H9 (cell line): ENCODE data around the gene ZFAND3. TPM values are rescaled to one million over a fixed set of nuclear protein-coding genes. Genes with fewer than 3 reads are reported as not detected.

Source experiments
- DNase-seq: peaks from one replicate; pipeline ENCODE4 v3.0.0-alpha.2; 2017
- H2AFZ ChIP-seq: one replicate; pipeline ENCODE4 v1.6.1; 2013; ENCODE audit warnings: mild to moderate bottlenecking, low read length, control low read depth, moderate library complexity
- H2AK5ac ChIP-seq: 2 replicates; pipeline ENCODE4 v1.6.1; 2013; ENCODE audit warnings: low read length, control low read depth, mixed read lengths; ENCODE audit not compliant: insufficient read length
- H2BK120ac ChIP-seq: one replicate; pipeline ENCODE4 v1.6.1; 2013; ENCODE audit warnings: low read depth, mild to moderate bottlenecking, low read length, control low read depth, inconsistent platforms; ENCODE audit not compliant: poor library complexity, severe bottlenecking
- H2BK12ac ChIP-seq: 2 replicates; pipeline ENCODE4 v1.6.1; 2013; ENCODE audit warnings: low read length, control low read depth, mixed read lengths, low read depth; ENCODE audit not compliant: insufficient read length
- H2BK15ac ChIP-seq: 2 replicates; pipeline ENCODE4 v1.6.1; 2013; ENCODE audit warnings: low read depth, low read length, control low read depth
- H2BK20ac ChIP-seq: one replicate; pipeline ENCODE4 v1.6.1; 2013; ENCODE audit warnings: low read depth, mild to moderate bottlenecking, low read length, control low read depth, inconsistent platforms; ENCODE audit not compliant: poor library complexity, severe bottlenecking
- H2BK5ac ChIP-seq: 2 replicates; pipeline ENCODE4 v1.6.1; 2013; ENCODE audit warnings: low read length, control low read depth, mixed read lengths; ENCODE audit not compliant: insufficient read length
- H3K14ac ChIP-seq: 2 replicates; pipeline ENCODE4 v1.6.1; 2013; ENCODE audit warnings: low read length, control low read depth; ENCODE audit not compliant: insufficient read depth
- H3K18ac ChIP-seq: 2 replicates; pipeline ENCODE4 v1.6.1; 2013; ENCODE audit warnings: low read depth, mild to moderate bottlenecking, mixed read lengths, low read length, control low read depth; ENCODE audit not compliant: insufficient read length
- H3K23ac ChIP-seq: 2 replicates; pipeline ENCODE4 v1.6.1; 2013; ENCODE audit warnings: low read length, control low read depth, mixed read lengths, low read depth; ENCODE audit not compliant: insufficient read length
- H3K23me2 ChIP-seq: 2 replicates; pipeline ENCODE4 v1.6.1; 2013; ENCODE audit warnings: low read depth, mild to moderate bottlenecking, mixed read lengths, low read length, control low read depth; ENCODE audit not compliant: insufficient read length, poor library complexity, severe bottlenecking
- H3K27ac ChIP-seq: 2 replicates; pipeline ENCODE4 v1.5.1; 2013; ENCODE audit warnings: low read length, control low read depth, mixed read lengths, low read depth; ENCODE audit not compliant: insufficient read length
- H3K27me3 ChIP-seq: 2 replicates; pipeline ENCODE4 v1.6.1; 2013; ENCODE audit warnings: low read length, control low read depth, inconsistent platforms; ENCODE audit not compliant: insufficient read depth
- H3K4ac ChIP-seq: 2 replicates; pipeline ENCODE4 v1.6.1; 2013; ENCODE audit warnings: low read depth, mild to moderate bottlenecking, control low read depth, inconsistent platforms, low read length, moderate library complexity
- H3K4me1 ChIP-seq: 2 replicates; pipeline ENCODE4 v1.6.1; 2013; ENCODE audit warnings: low read length, control low read depth, inconsistent platforms; ENCODE audit not compliant: insufficient read depth
- H3K4me2 ChIP-seq: 2 replicates; pipeline ENCODE4 v1.6.1; 2013; ENCODE audit warnings: low read length, control low read depth, mixed read lengths; ENCODE audit not compliant: insufficient read length, insufficient read depth
- H3K56ac ChIP-seq: 2 replicates; pipeline ENCODE4 v1.6.1; 2013; ENCODE audit warnings: low read depth, mild to moderate bottlenecking, mixed read lengths, low read length, control low read depth; ENCODE audit not compliant: insufficient read length
- H3K79me1 ChIP-seq: 2 replicates; pipeline ENCODE4 v1.6.1; 2013; ENCODE audit warnings: low read depth, mild to moderate bottlenecking, moderate library complexity, low read length, control low read depth, inconsistent platforms; ENCODE audit not compliant: insufficient read depth, poor library complexity, severe bottlenecking
- H3K79me2 ChIP-seq: 2 replicates; pipeline ENCODE4 v1.6.1; 2013; ENCODE audit warnings: low read length, control low read depth, inconsistent platforms; ENCODE audit not compliant: insufficient read depth
- H3K9ac ChIP-seq: 2 replicates; pipeline ENCODE4 v1.6.1; 2013; ENCODE audit warnings: low read length, control low read depth, mixed read lengths; ENCODE audit not compliant: insufficient read length; ENCODE audit errors: extremely low read depth
- H3K9me3 ChIP-seq: one replicate; pipeline ENCODE4 v1.6.1; 2013; ENCODE audit warnings: low read depth, low read length, inconsistent platforms; ENCODE audit not compliant: control insufficient read depth
- H3T11ph ChIP-seq: one replicate; pipeline ENCODE4 v1.6.1; 2013; ENCODE audit warnings: mild to moderate bottlenecking, low read length, control low read depth, inconsistent platforms
- H4K20me1 ChIP-seq: one replicate; pipeline ENCODE4 v1.6.1; 2013; ENCODE audit not compliant: control insufficient read depth, insufficient read length, insufficient read depth
- H4K5ac ChIP-seq: 2 replicates; pipeline ENCODE4 v1.6.1; 2013; ENCODE audit warnings: low read depth, mild to moderate bottlenecking, mixed read lengths, low read length, control low read depth; ENCODE audit not compliant: insufficient read length
- H4K8ac ChIP-seq: replicated peaks from 2 replicates; pipeline ENCODE4 v1.6.1; 2013; ENCODE audit warnings: low read length, control low read depth, mixed read lengths, low read depth; ENCODE audit not compliant: insufficient read length
- H4K91ac ChIP-seq: 2 replicates; pipeline ENCODE4 v1.6.1; 2013; ENCODE audit warnings: low read depth, mild to moderate bottlenecking, moderate library complexity, mixed read lengths, low read length, control low read depth; ENCODE audit not compliant: insufficient read length
- H3K27ac Mint-ChIP-seq, 3 experiments: 2 replicates in 2 of 3; 3 replicates in 1 of 3; pipeline ENCODE4 v1.8.0; 2020 to 2021; ENCODE audit warnings: mixed read lengths in 3 of 3, mild to moderate bottlenecking in 1 of 3, moderate library complexity in 1 of 3
- H3K27me3 Mint-ChIP-seq: 2 replicates; pipeline ENCODE4 v1.8.0; 2021; ENCODE audit warnings: low read depth, mild to moderate bottlenecking, moderate library complexity, mixed read lengths
- H3K36me3 Mint-ChIP-seq, 3 experiments: 2 replicates in 2 of 3; 3 replicates in 1 of 3; pipeline ENCODE4 v1.8.0; 2020 to 2021; ENCODE audit warnings: low read depth in 3 of 3, mixed read lengths in 3 of 3; ENCODE audit not compliant: insufficient read depth in 1 of 3
- H3K4me1 Mint-ChIP-seq, 2 experiments: 2 replicates each; pipeline ENCODE4 v1.8.0; 2020; ENCODE audit warnings: mixed read lengths in 2 of 2
- H3K4me3 Mint-ChIP-seq, 2 experiments: 2 replicates in 1 of 2; 3 replicates in 1 of 2; pipeline ENCODE4 v1.8.0; 2020 to 2021; ENCODE audit warnings: mild to moderate bottlenecking in 2 of 2, mixed read lengths in 2 of 2, moderate library complexity in 1 of 2
- H3K9me3 Mint-ChIP-seq, 2 experiments: 2 replicates in 1 of 2; 3 replicates in 1 of 2; pipeline ENCODE4 v1.8.0; 2020; ENCODE audit warnings: mild to moderate bottlenecking in 2 of 2, mixed read lengths in 2 of 2, moderate library complexity in 1 of 2
- WGBS: extraction: QIAGEN DNeasy Blood & Tissue Kit; methylation state at CpG from one replicate; pipeline ENCODE4 v1.1.7; 2013; ENCODE audit warnings: missing lambda C conversion rate, low lambda C conversion rate, mixed read lengths; ENCODE audit not compliant: insufficient read length; ENCODE audit errors: extremely low coverage; 5-methylcytosine and 5-hydroxymethylcytosine counted together
- total RNA-seq: library from RNA; stranded (reverse); gene quantifications from 2 replicates; pipeline ENCODE4 v1.2.1, GENCODE V29; 2021
- TF ChIP-seq, protein P1 (sequence below): fragments of 200-600 bp; sonication (generic); conservative IDR thresholded peaks from 3 replicates; pipeline ENCODE4 v1.8.0; 2021; ENCODE audit warnings: antibody characterized with exemption, mild to moderate bottlenecking

ZFAND3 gene
- total RNA-seq, 1 experiment from 2014 or later: 57.7 TPM

DNA sequence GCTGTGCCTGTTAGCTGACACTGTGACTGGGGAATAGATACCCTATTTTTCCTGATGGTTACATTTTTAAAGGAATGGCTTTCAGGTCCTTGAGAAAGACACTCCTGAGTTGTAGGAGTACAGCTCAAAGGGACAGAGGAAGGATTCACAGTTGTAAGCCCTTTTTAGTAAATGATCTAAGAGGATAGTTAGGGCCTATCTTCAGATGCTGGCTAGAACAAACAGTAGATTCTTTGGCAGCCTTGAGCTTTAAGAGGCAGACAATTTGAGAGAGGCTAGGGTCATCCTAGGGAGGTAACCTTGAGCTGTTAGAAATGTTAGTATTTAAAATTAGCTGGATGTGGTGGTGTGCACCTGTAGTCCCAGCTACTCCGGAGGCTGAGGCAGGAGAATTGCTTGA, 111.5 kb downstream of the ZFAND3 start:
- Histone ChIP-seq H2BK20ac (no peak overlapping the region), H3K4ac (no peak overlapping the region), H3K4me2 (no peak overlapping the region), H2BK5ac (no peak overlapping the region), H3K79me2 (no peaks in the 10 kb centered on the region), H3K9ac (no peak overlapping the region), H4K91ac (no peak overlapping the region), H4K8ac (no peak overlapping the region), H3K27ac (no peak overlapping the region), H3K4me1 (peaks cover 10% of the 10 kb centered on the region), H3K56ac (no peak overlapping the region), H3K79me1 (peaks cover 4% of the 10 kb centered on the region), H2BK15ac (no peak overlapping the region), H3K23ac (no peak overlapping the region), H2AK5ac (no peak overlapping the region), H3K23me2 (no peaks in the 10 kb centered on the region), H4K20me1 (no peaks in the 10 kb centered on the region), H4K5ac (no peak overlapping the region), H2AFZ (no peak overlapping the region), H2BK120ac (no peak overlapping the region), H3K9me3 (no peaks in the 10 kb centered on the region), H2BK12ac (no peak overlapping the region), H3K14ac (no peak overlapping the region), H3T11ph (no peak overlapping the region), H3K18ac (no peak overlapping the region), H3K27me3 (no peaks in the 10 kb centered on the region)
- H3K4me3 Mint-ChIP-seq: no peak overlapping the region
- TF ChIP-seq, protein P1, sequence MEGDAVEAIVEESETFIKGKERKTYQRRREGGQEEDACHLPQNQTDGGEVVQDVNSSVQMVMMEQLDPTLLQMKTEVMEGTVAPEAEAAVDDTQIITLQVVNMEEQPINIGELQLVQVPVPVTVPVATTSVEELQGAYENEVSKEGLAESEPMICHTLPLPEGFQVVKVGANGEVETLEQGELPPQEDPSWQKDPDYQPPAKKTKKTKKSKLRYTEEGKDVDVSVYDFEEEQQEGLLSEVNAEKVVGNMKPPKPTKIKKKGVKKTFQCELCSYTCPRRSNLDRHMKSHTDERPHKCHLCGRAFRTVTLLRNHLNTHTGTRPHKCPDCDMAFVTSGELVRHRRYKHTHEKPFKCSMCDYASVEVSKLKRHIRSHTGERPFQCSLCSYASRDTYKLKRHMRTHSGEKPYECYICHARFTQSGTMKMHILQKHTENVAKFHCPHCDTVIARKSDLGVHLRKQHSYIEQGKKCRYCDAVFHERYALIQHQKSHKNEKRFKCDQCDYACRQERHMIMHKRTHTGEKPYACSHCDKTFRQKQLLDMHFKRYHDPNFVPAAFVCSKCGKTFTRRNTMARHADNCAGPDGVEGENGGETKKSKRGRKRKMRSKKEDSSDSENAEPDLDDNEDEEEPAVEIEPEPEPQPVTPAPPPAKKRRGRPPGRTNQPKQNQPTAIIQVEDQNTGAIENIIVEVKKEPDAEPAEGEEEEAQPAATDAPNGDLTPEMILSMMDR: no peak
- no CpG with 5 or more reads among the region's 1 CpG for WGBS
- no peak for DNase-seq
- H3K9me3 Mint-ChIP-seq: no peaks in the 10 kb centered on the region
- H3K4me1 Mint-ChIP-seq: peaks cover 29 to 32% of the 10 kb centered on the region in 2 experiments
- peaks cover 0 to 4% (median 0%) of the 10 kb centered on the region in 3 experiments; a peak in 2 of 7 replicates for H3K36me3 Mint-ChIP-seq
- H3K27ac Mint-ChIP-seq: peak overlapping the region in 1 of 3 experiments; percentile 69; a peak in 3 of 7 replicates
- no peaks in the 10 kb centered on the region for H3K27me3 Mint-ChIP-seq
